Small intestine (tissue), 16 donors: Measurements from ENCODE around the gene RNF121. TPM values are rescaled to one million over a fixed set of nuclear protein-coding genes. Genes with fewer than 3 reads are reported as not detected.
"Not testable (repeated sequence)": the region's sequence is repeated elsewhere in the genome, so short reads cannot be mapped to it uniquely, and the experiment has no call there.

Experiments used
- DNase-seq, 2 donors: peaks; one replicate each; pipeline versions ENCODE4 v3.0.0 to v3.0.0-alpha.2; 2013
- FAIRE-seq: peaks from 2 replicates; lab custom pipeline; 2012; peaks lifted over from hg19 to GRCh38; lab: Jason Lieb, UNC
- H3K27ac ChIP-seq, 3 donors: one replicate each; pipeline ENCODE4 v1.5.1; 2013; ENCODE audit warnings: low read length in 2 of 3, mild to moderate bottlenecking in 2 of 3, control low read depth in 1 of 3, inconsistent platforms in 1 of 3, low read depth in 1 of 3, moderate library complexity in 1 of 3
- H3K27me3 ChIP-seq, 3 donors: one replicate each; pipeline ENCODE4 v1.6.1; 2013; ENCODE audit warnings: low read length in 3 of 3, inconsistent platforms in 1 of 3; ENCODE audit not compliant: control insufficient read depth in 3 of 3, insufficient read depth in 3 of 3
- H3K36me3 ChIP-seq, 3 donors: one replicate each; pipeline ENCODE4 v1.6.1; 2013; ENCODE audit warnings: low read length in 3 of 3, inconsistent platforms in 1 of 3, low read depth in 1 of 3, mild to moderate bottlenecking in 1 of 3, moderate library complexity in 1 of 3; ENCODE audit not compliant: control insufficient read depth in 3 of 3, insufficient read depth in 2 of 3
- H3K4me1 ChIP-seq, 3 donors: one replicate each; pipeline ENCODE4 v1.6.1; 2013; ENCODE audit warnings: low read length in 2 of 3, inconsistent platforms in 1 of 3, low read depth in 1 of 3, mild to moderate bottlenecking in 1 of 3, moderate library complexity in 1 of 3; ENCODE audit not compliant: control insufficient read depth in 3 of 3, insufficient read depth in 2 of 3
- H3K4me3 ChIP-seq, 3 donors: one replicate each; pipeline ENCODE4 v1.5.1; 2013; ENCODE audit warnings: low read length in 3 of 3, control low read depth in 1 of 3, inconsistent platforms in 1 of 3, low read depth in 1 of 3, mild to moderate bottlenecking in 1 of 3, moderate library complexity in 1 of 3
- H3K9me3 ChIP-seq, 2 donors: one replicate each; pipeline ENCODE4 v1.6.1; 2013; ENCODE audit warnings: low read depth in 1 of 2, low read length in 1 of 2; ENCODE audit not compliant: control insufficient read depth in 2 of 2, insufficient read depth in 1 of 2
- WGBS, 3 donors: extraction: QIAGEN DNeasy Blood & Tissue Kit; methylation state at CpG; one replicate each; pipeline ENCODE4 v1.1.7; 2013; 5-methylcytosine and 5-hydroxymethylcytosine counted together
- long read RNA-seq, 10 donors: transcript quantifications; one replicate each; lab custom pipeline, GENCODE V29; 2026
- polyA plus RNA-seq, 4 donors: library from polyadenylated mRNA; stranded (reverse) in 3 of 4; unstranded in 1 of 4; fragments of 200-250 nt in 3 of 4; fragments of 120-200 nt in 1 of 4; gene quantifications; one replicate each; pipeline versions ENCODE4 v1.2.1 to v1.2.3, GENCODE V29; 2013
- donor health status: healthy with polysubstance abuse.
- donor health status: control.
- donor health status: control.
- donor health status: Bipolar disorder and iron deficiency.
- donor health status: healthy.

The RNF121 gene
- polyA plus RNA-seq: 10 to 100 TPM; 15.9 to 38.6 (median 23.5) TPM
- long read RNA-seq, donor 1, transcript RNF121-201 (9 exons, 2,625 nt): major isoform, 19 of 21 reads
- long read RNA-seq, donor 1, partial matches to known transcripts: 0 of 21 reads
- long read RNA-seq, donor 1, other reads (novel, unspliced or antisense): 0 of 21 reads
- long read RNA-seq, donor 2, partial matches to known transcripts: 0 of 5 reads
- long read RNA-seq, donor 2, other reads (novel, unspliced or antisense): 0 of 5 reads
- long read RNA-seq, donor 3, partial matches to known transcripts: 348 of 400 reads
- long read RNA-seq, donor 3, other reads (novel, unspliced or antisense): 49 of 400 reads
- long read RNA-seq, donor 4: 0 reads
- long read RNA-seq, donor 5, partial matches to known transcripts: 0 of 3 reads
- long read RNA-seq, donor 5, other reads (novel, unspliced or antisense): 0 of 3 reads
- long read RNA-seq, donor 6, transcript RNF121-201 (9 exons, 2,625 nt): major isoform, 6 of 7 reads
- long read RNA-seq, donor 6, partial matches to known transcripts: 0 of 7 reads
- long read RNA-seq, donor 6, other reads (novel, unspliced or antisense): 0 of 7 reads
- long read RNA-seq, donor 7: 0 reads
- long read RNA-seq, donor 8, partial matches to known transcripts: 0 of 1 reads
- long read RNA-seq, donor 8, other reads (novel, unspliced or antisense): 0 of 1 reads
- long read RNA-seq, donor 9, partial matches to known transcripts: 0 of 1 reads
- long read RNA-seq, donor 9, other reads (novel, unspliced or antisense): 0 of 1 reads
- long read RNA-seq, donor 10, transcript RNF121-201 (9 exons, 2,625 nt): major isoform, 7 of 8 reads
- long read RNA-seq, donor 10, partial matches to known transcripts: 0 of 8 reads
- long read RNA-seq, donor 10, other reads (novel, unspliced or antisense): 0 of 8 reads

- FAIRE-seq: no peak
- H3K4me1 ChIP-seq: peaks cover 8 to 13% (median 12%) of the 10 kb centered on the region in 3 donors
- peaks cover 0 to 6% (median 0%) of the 10 kb centered on the region in 3 donors for H3K36me3 ChIP-seq
- H3K27ac ChIP-seq: peak within 1 kb of the TSS; percentile 88 to 91 (median 89)
- 0% methylated on average over 32 of the region's 32 CpGs for WGBS, 3 donors
- H3K27me3 ChIP-seq: no peaks in the 10 kb centered on the region
- peak; percentile 97 to 99 for DNase-seq
- H3K4me3 ChIP-seq: peak within 1 kb of the TSS; percentile 70 to 86 (median 72)
- no peaks in the 10 kb centered on the region for H3K9me3 ChIP-seq
These were observed at the start of gene RNF121 for GRCh38 chr11:71928737-71929443. Gene RNF121, plus strand, starts transcription at chr11:71929046. Its CDS starts 16 bp downstream, at chr11:71929062.

GRCh38 chr11:71885806-71886205, 43.0 kb upstream of the RNF121 start:
- not testable (repeated sequence) for H3K27ac ChIP-seq, DNase-seq, H3K4me3 ChIP-seq, H3K9me3 ChIP-seq, FAIRE-seq, H3K36me3 ChIP-seq, H3K27me3 ChIP-seq
- WGBS, 3 donors: 96 to 99% (median 98%) methylated on average over 12 of the region's 12 CpGs
- H3K4me1 ChIP-seq: peaks cover 0 to 13% (median 0%) of the 10 kb centered on the region in 3 donors

GRCh38 chr11:71888335-71889010, 40.4 kb upstream of the RNF121 start:
- WGBS, 3 donors: 72 to 76% (median 74%) methylated on average over 14 of the region's 14 CpGs
- DNase-seq: peak in 1 of 2 donors; percentile 73
- not testable (repeated sequence) for FAIRE-seq

GRCh38 chr11:71889181-71889872, 39.5 kb upstream of the RNF121 start:
- not testable (repeated sequence) for FAIRE-seq, H3K9me3 ChIP-seq, H3K4me3 ChIP-seq, H3K27me3 ChIP-seq, H3K36me3 ChIP-seq, H3K27ac ChIP-seq
- WGBS, 3 donors: 62 to 88% (median 76%) methylated on average over 14 of the region's 14 CpGs
- H3K4me1 ChIP-seq: peaks cover 0 to 13% (median 0%) of the 10 kb centered on the region in 3 donors
- peak in 1 of 2 donors; percentile 3 for DNase-seq

More at GRCh38 chr11:71888335-71889010, 40.4 kb upstream of the RNF121 start:
- not testable (repeated sequence) for H3K9me3 ChIP-seq, H3K27me3 ChIP-seq, H3K4me3 ChIP-seq, H3K36me3 ChIP-seq
- H3K4me1 ChIP-seq: peaks cover 0 to 13% (median 0%) of the 10 kb centered on the region in 3 donors
- H3K27ac ChIP-seq: peak overlapping the region in 1 of 3 donors; percentile 73

GRCh38 chr11:71895961-71896360, 32.9 kb upstream of the RNF121 start:
- no peak for DNase-seq
- H3K36me3 ChIP-seq: peaks cover 0 to 3% (median 0%) of the 10 kb centered on the region in 3 donors
- H3K27ac ChIP-seq: no peak overlapping the region
- no peaks in the 10 kb centered on the region for H3K27me3 ChIP-seq
- peaks cover 0 to 14% of the 10 kb centered on the region in 2 donors for H3K9me3 ChIP-seq
- WGBS, 3 donors: 93 to 96% (median 96%) methylated on average over 12 of the region's 12 CpGs
- no peaks in the 10 kb centered on the region for H3K4me1 ChIP-seq
- FAIRE-seq: no peak
- no peak overlapping the region for H3K4me3 ChIP-seq

GRCh38 chr11:71901137-71901536, 27.7 kb upstream of the RNF121 start:
- not testable (repeated sequence) for H3K27me3 ChIP-seq, H3K4me3 ChIP-seq, FAIRE-seq, H3K4me1 ChIP-seq, H3K9me3 ChIP-seq, H3K27ac ChIP-seq, DNase-seq, H3K36me3 ChIP-seq
- 92 to 96% (median 94%) methylated on average over 14 of the region's 14 CpGs for WGBS, 3 donors

- no peaks in the 10 kb centered on the region for H3K9me3 ChIP-seq
- no peaks in the 10 kb centered on the region for H3K27me3 ChIP-seq
- H3K4me3 ChIP-seq: no peak overlapping the region
- peaks cover 0 to 6% (median 0%) of the 10 kb centered on the region in 3 donors for H3K4me1 ChIP-seq
- DNase-seq (no peak), FAIRE-seq (no peak)
- 79 to 91% (median 84%) methylated on average over 9 of the region's 9 CpGs for WGBS, 3 donors
- H3K36me3 ChIP-seq: peaks cover 0 to 12% (median 4%) of the 10 kb centered on the region in 3 donors
- H3K27ac ChIP-seq: no peak overlapping the region
These were observed 20.6 kb upstream of the RNF121 start for GRCh38 chr11:71908218-71908617.
